DMS 273 (cell line): ENCODE data around the gene TAS2R60.

Experiments used
- DNase-seq: peaks from one replicate; lab custom pipeline; 2025; ENCODE audit not compliant: unreplicated experiment; lab: John Stamatoyannopoulos, UW

Gene TAS2R60

GRCh38 chr7:143437578-143437977 lies 5.7 kb upstream of the TAS2R60 start:
- no peak for DNase-seq

DNA sequence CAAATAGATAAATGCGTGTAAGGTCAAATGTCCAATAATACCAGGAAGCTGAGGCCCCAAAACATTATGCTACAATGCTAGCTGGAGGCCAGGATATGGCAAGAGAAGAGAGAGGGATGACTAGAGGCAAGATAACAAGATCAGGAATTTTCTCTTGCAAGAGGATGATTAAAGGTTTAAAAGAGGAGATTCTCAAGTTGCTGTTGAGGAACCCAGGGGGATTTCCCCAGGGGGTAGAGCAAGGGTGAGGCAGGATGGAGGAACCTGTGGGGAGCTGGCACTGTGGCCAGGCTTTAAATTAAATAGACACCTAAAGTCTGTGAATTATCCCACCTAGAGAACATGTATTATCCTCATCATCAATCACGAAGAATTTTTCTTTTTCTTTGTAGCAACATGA lies 3.4 kb upstream of the TAS2R60 start:
- DNase-seq = no peak

DNA sequence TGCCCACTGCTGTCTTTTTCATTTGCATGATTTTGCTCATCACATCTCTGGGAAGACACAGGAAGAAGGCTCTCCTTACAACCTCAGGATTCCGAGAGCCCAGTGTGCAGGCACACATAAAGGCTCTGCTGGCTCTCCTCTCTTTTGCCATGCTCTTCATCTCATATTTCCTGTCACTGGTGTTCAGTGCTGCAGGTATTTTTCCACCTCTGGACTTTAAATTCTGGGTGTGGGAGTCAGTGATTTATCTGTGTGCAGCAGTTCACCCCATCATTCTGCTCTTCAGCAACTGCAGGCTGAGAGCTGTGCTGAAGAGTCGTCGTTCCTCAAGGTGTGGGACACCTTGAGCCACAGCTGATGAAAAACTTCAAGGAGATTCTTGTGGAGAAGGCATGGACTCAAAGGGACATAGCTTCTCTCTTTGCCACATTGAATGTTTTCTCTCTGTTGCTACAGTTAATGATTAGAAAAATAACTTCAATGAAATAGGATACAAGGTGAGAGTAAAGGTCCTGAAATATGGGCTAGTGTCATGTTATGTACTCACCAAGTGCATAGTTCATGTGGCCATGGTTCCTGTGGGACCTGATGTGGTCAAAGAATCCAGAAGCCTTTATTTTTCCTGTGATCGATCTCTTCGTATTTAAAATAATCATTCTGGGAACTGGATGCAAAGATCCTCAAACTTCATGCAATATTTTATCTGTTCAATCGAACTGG lies 970 bp downstream of the TAS2R60 start:
- DNase-seq = no peak

GRCh38 chr7:143444785-143445184 lies 1.5 kb downstream of the TAS2R60 start:
- DNase-seq = no peak

GRCh38 chr7:143447466-143447865 lies 4.2 kb downstream of the TAS2R60 start:
- DNase-seq = peak; percentile 6

GRCh38 chr7:143448429-143448828 lies 5.2 kb downstream of the TAS2R60 start:
- no peak for DNase-seq

GRCh38 chr7:143449793-143450192 lies 6.5 kb downstream of the TAS2R60 start:
- no peak for DNase-seq

GRCh38 chr7:143451122-143451521 lies 7.9 kb downstream of the TAS2R60 start:
- DNase-seq = no peak

- DNase-seq = no peak
Measured at GRCh38 chr7:143451746-143452145, 8.5 kb downstream of the TAS2R60 start.

GRCh38 chr7:143452495-143452894 lies 9.2 kb downstream of the TAS2R60 start:
- no peak for DNase-seq

DNA sequence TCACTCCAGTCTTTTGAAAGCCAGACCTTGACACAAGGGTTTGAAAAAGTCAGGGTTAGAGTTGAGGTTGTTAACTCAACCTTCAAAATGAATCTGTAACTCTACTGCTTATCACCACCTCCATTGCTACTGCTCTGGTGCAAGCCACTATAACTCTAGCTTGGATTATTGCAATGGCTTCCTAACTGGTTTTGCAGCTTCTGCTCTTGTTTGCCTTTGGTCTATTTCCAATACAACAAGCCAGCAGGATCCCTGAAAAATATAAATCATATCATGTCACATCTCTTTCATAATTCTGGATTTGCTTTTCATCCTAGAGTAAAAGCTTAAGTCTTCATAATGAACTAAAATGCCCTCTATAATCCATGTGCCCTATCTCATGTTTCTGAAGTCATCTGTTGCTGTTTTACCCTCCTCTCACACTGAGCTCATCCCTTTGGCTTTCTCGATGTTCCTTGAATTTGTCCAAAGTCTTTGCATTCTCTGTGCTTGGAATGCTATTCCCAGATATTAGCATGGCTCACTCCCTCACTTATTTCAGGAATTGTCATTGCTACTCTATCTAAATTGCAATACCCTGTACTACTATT lies 10.9 kb downstream of the TAS2R60 start:
- DNase-seq = no peak

GRCh38 chr7:143455491-143455890 lies 12.2 kb downstream of the TAS2R60 start:
- no peak for DNase-seq

DNA sequence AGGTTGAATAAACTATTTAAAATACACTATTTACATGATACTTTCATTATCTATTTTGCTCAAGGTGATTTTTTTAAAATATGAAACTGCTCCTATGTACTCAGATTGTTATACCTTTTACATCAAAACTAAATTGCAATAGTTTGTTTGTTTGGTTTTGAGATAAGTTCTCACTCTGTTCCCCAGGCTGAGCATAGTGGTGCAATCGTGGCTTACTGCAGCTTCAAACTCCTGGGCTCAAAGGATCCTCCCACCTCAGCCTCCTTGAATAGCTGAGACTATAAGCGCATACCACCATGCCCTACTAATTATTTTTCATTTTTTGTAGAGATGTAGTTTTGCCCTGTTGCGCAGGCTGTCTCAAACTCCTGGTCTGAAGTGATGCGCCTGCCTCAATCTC lies 12.7 kb downstream of the TAS2R60 start:
- no peak for DNase-seq

DNA sequence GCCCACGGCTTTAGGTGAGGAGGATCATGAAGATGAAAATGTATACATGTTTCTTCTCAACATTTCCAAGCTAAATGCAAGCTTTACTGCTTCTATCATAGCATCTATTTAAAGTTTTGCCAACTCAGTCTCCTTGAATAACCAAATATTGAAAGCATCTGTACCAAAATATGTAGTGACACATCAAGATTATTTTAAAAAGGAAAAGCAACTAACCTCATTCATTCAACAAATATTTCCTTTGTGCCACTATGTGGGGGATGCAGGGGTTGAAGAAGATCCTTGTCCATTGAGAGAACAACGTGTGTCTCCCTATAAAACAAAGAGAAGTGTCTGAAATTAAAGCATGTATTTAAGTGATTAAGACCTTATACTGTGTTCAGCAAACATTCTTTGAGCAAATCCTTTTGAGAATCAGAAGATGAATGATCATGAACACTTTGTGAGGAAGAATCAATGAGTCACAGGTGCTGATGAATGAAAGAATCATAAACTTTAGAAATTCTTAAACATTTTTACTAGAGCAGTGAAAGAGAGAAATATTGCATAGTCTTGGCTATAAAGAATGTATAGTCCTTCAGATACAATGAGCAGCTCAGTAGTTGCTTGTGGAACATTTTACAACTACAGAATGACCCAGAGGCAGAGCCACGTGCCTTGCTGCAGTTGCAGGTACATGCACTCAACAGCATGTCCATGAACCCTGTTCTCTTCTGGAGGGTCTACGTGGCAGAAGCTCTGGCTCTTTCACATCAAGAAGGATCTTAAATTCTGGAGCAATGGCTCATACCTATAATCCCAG lies 13.9 kb downstream of the TAS2R60 start:
- no peak for DNase-seq

- no peak for DNase-seq
Measured at GRCh38 chr7:143458263-143458662, 15.0 kb downstream of the TAS2R60 start.

- DNase-seq = no peak
Measured at GRCh38 chr7:143458681-143459080, 15.4 kb downstream of the TAS2R60 start.

GRCh38 chr7:143459359-143459758 lies 16.1 kb downstream of the TAS2R60 start:
- no peak for DNase-seq

- no peak for DNase-seq
Measured at GRCh38 chr7:143460271-143460979, 17.2 kb downstream of the TAS2R60 start.

- DNase-seq = no peak
Measured at GRCh38 chr7:143462045-143462444, 18.8 kb downstream of the TAS2R60 start.

DNA sequence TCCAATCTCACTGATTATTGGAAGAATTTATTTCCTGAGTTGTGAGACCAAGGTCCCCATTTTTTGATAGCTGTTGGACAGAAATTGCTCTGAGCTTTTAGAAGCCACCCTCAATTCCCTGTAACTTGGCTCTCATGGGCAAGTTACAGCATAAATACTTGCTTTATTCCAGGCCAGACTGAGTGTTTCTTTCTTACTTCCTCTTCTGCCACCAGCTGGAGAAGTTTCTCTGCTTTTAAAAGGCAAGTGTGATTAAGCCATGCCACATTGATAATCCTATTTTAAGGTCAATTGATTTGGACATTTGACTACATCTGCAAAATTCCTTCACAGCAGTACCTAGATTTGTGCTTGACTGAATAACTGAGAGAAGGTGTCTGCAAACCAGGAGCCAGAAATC lies 20.3 kb downstream of the TAS2R60 start:
- DNase-seq = no peak

DNA sequence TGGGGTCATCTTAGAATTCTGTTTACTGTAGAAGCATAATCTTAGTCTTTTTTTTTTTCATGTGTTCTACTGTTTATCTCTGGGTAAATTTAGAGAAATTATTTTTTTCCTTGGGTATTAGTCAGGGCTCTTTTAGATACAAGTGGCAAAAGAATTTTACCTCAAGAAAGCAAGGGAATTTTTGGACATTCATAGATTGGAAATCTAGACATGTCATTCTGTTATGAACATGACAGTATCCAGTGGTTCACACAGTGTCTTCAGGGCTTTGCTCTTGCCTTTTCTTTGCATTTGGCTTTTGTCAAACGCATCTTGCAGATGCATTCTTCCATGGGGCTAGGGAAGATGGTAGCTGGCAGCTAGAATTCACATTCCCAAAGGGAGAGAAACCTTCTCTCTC lies 20.7 kb downstream of the TAS2R60 start:
- no peak for DNase-seq

- no peak for DNase-seq
Measured at GRCh38 chr7:143467724-143468123, 24.5 kb downstream of the TAS2R60 start.
